GM19238 (cell line): ENCODE data around the gene GCFC2.
"Not testable (repeated sequence)": the region's sequence is repeated elsewhere in the genome, so short reads cannot be mapped to it uniquely, and the experiment has no call there.

Source experiments
- DNase-seq: peaks from one replicate; pipeline ENCODE4 v3.0.0; 2011; ENCODE audit warnings: low spot score; ENCODE audit not compliant: insufficient read length

GCFC2 gene

GRCh38 chr2:75680402-75680801 lies 30.3 kb downstream of the GCFC2 start:
- no peak for DNase-seq

DNA sequence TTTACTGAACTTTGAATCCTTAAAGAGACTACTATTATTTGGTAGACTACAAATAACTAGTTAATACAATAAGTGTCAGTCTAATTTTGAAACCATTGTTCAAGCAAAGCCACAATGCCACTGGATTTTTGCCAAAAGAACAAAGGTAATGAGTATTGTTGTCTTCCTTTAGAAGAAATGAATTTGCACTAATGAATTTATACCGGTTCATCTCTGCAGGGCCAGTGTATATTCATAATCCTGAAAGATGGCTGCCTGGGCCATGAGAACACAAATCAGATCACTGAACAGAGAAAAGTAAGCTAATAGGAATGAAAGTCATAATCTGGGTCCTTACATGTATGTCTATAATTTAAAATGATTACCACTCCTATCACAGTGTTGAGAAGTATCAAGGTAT lies 31.2 kb downstream of the GCFC2 start:
- DNase-seq = no peak

GRCh38 chr2:75676464-75676863 lies 34.3 kb downstream of the GCFC2 start:
- DNase-seq = no peak

GRCh38 chr2:75675908-75676307 lies 34.8 kb downstream of the GCFC2 start:
- no peak for DNase-seq

- not testable (repeated sequence) for DNase-seq
These were observed 35.3 kb downstream of the GCFC2 start for GRCh38 chr2:75675423-75675822.

- DNase-seq = no peak
These were observed 42.8 kb downstream of the GCFC2 start for GRCh38 chr2:75667884-75668283.

DNA sequence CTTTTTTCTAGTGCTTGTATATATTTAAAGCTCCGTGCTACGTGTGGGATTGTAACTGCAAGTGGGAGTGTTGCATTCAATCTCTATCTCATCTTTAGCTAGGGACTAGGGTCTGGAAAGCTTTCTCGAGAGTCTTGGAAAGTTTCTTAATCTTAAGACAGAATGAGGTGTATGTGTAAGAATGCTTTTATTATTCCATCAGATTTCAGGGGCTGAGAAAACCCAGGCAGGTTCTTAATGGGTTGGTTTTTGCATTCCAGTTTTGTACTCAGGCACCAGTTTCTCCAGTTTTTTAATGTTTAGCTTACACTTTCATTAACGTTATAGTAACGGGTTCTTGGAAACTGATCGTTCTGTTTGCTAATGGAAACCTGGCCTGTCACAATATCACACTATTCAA lies 43.8 kb downstream of the GCFC2 start:
- DNase-seq = no peak

DNA sequence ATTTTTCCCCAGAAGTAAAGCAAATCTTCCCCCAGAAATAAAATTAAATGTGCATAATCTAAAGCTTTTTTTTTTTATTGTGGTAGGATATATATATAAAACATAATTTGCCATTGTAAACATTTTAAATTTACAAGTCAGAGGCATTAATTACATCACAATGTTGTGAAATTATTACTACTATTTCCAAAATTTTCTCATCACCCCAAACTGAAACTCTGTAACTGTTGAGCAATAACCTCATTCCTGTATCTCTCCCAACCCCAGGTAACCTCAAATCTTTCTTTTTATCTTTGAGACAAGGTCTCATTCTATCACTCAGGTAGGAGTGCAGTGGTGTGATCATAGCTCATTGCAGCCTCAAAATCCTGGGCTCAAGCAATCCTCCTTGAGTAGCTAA lies 52.9 kb downstream of the GCFC2 start:
- DNase-seq = no peak

- DNase-seq = no peak
These were observed 54.2 kb downstream of the GCFC2 start for GRCh38 chr2:75656563-75656962.

GRCh38 chr2:75655861-75656260 lies 54.9 kb downstream of the GCFC2 start:
- no peak for DNase-seq

- no peak for DNase-seq
These were observed 56.7 kb downstream of the GCFC2 start for GRCh38 chr2:75654012-75654411.

DNA sequence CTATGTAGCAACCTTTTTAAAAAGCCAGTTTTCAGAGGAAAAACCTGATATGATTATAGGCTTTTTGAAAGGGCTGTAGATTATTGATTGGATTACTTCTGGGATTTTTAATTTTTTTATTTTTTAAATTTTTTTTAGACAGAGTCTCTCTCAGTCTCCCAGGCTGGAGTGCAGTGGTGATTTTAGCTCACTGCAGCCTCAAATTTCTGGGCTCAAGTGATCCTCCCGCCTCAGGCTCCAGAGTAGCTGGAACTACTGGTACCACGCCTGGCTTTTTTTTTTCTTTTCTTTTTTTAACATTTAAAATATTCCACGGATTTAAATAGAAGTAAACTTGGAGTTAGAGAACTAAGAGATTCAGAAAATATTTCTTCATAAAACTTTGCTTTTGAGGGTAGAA lies 62.9 kb downstream of the GCFC2 start:
- DNase-seq = no peak

- DNase-seq = peak; percentile 76
These were observed 63.9 kb downstream of the GCFC2 start, which contains the start of gene MRPL19 for GRCh38 chr2:75646583-75647425. TSS of gene MRPL19 (plus strand) at chr2:75646783. CDS start at chr2:75646808, 25 bp downstream.

GRCh38 chr2:75646090-75646582 lies 64.6 kb downstream of the GCFC2 start:
- no peak for DNase-seq

- DNase-seq = no peak
These were observed 65.1 kb downstream of the GCFC2 start for GRCh38 chr2:75645643-75646042.

- no peak for DNase-seq
These were observed 66.7 kb downstream of the GCFC2 start for GRCh38 chr2:75643980-75644379.

DNA sequence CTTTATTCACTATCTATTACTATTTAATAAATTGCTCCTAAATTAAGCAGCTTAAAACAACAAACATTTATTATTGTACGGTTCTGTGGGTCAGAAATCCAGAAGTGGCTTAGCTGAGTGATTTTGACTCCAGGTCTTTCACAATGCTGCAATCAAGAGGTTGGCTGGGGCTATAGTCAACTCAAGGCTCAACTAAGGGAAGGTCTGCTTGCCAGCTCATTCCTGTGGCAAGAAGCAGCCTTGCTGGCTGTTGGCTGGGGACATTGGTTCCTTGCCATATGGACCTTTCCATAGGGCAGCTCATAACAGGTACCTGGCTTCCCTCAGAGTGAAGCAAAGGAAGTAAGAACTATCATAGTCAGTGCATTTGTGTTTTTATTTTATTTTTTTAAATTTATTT lies 69.1 kb downstream of the GCFC2 start:
- DNase-seq = no peak

GRCh38 chr2:75640621-75641121 lies 70.0 kb downstream of the GCFC2 start:
- DNase-seq = peak; percentile 19

- DNase-seq = no peak
These were observed 73.1 kb downstream of the GCFC2 start for GRCh38 chr2:75637568-75637967.

GRCh38 chr2:75634945-75635344 lies 75.8 kb downstream of the GCFC2 start:
- no peak for DNase-seq

GRCh38 chr2:75633620-75634019 lies 77.1 kb downstream of the GCFC2 start:
- DNase-seq = no peak

DNA sequence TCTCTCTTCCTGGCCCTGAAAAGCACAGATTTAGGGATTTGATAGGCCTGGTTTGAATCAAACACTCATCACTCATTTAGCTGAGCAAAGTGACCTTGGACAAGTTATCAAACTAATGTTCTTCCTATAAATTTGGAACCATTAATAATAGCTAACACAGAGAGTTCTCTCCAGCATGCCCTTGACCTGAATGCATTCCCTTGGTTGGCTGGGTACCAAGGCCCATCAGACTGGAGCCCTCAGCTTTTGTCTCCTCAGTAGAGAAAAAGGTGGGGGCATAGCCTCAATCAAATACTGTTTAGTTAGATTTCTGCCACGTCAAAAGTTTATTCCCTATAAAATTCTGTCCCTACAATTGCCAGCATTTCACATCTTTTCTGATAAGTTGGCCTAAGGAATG lies 77.9 kb downstream of the GCFC2 start:
- no peak for DNase-seq
